ENCODE measurements around the gene CNTN6.

CNTN6 gene

DNA sequence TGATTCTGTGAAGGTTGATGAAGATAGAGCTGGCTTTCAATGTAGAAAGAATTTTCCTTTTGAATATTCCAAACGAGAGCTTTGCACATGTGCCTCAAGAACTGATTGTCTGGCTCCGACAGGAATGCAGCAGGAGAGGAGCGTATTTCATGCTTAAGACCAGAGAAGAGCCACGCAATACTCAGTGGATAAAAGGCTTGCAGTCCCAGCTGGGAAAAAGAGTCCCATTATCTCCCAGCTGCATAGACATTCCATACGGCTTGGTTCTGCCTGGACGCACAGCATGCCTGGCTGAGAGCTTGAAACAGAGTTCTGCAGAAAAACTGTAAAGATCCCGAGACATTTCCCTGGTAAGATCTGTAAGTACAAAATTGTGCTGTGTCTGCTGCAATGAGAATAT is at the start of gene CNTN6:
Gene CNTN6 (plus strand): TSS at position 254 of the 400 bp plus-strand sequence. CDS start 54,985 bp downstream, outside the sequence.
- DNase-seq: no peak

DNA sequence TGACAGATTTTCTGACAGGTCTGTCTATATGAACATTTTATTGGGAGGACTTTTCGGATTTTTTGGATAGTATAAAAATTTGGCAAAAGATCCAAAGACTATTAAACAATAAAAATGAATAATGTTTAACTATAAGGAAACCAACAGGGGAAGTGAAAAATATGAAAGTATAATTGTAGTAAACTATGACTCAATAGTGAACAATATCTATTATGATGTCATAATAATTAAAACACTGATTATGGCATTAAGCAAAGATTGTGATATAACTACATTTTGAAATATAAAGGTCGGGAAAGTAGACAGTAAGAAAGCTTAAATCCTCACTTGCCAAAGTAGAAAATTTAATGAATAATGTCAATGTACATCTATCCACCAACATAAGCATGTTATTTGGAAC is 44.3 kb upstream of the CNTN6 start:
- DNase-seq: no peak

DNA sequence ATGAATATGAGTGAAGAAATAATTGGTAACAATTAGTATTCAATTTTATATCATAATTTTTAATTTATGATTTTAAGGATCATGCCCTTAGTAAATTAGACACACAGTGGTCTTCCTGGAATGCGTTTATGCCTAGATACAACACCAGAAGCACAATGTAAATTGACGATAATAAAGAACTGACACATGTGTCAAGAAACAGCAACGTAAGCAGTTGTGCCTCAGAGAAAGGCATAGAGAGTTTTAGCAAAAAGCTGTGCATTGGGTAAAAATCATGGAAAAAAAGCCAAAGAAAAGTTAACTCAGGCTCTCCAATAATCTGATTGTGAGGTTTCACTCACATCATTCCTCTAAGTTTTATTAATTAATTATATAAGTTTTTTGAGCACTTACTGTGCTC is 37.0 kb upstream of the CNTN6 start:
- no peak for DNase-seq

DNA sequence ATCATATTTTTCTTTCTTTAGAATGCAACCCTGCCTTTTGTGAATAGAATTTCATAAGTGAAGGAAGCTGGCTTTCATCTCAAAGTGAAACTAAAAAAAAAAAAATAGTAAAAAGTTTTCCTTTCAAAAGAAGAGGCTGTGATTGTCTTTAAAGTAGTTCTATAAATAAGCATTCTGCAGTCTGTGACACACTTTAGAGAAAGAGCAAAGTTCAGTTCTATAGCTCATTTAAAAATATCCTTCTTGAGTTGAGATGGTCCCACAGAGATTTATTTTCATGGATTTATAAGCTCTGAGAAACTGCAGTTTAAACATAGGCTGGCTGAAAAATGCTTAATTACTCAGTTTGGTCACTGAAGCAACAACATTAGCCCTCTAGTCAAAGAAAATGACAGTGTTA is 36.1 kb upstream of the CNTN6 start:
- DNase-seq: no peak

DNA sequence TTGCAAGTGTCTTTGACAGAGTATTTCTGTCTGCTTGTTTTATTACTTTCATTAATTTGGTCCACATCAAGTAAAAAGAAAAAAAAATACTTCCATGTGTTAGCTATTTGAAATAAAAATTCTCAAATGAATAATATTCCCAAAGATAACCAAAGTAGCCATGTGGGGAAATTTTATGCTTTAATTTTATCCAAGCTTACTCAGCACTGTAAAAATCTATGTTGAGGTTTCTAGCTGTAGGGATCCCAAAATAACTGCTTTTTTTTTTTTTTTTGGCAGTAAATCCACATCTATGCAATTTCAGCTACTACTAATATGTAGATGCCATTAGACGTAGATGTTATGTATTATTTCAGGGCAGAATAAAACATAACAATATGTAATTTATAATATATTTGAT is 35.4 kb upstream of the CNTN6 start:
- DNase-seq: no peak

DNA sequence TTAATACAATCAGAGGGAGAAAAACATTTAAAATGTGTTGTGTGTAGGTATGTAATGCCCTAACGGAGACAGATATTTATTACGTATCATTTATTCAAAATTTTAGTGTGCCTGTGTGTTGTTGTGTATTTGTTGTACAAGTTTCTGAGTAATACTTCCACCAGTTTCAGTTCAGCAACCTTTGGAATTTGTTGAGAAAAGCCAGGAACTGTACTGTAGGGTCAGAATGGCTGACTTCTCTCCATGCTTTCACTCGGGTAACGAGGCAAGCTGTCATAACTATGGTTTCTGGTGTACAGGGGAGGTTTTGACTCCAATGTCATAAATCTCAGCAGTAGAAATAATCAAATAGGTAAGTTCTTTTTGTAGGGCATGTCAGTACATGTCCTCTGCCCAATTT is 23.8 kb upstream of the CNTN6 start:
- DNase-seq: no peak

DNA sequence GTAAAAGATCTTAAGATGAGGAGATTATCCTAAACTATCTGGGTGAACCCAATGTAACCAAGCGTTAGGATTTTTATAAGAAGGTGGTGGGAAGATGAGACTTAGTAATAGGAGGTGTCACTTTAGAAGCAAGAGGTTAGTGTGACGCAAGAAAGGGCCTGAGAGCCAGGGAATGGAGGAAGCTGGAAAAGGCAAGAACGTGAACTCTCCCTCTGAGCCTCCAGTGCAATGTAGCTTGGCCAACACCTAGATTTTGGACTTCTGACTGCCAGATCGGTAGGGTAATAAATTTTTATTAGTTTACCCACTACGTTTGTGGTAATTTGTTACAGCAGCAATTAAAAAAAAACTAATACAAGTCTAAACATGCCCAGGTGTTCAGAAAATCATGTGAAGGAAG is 20.8 kb upstream of the CNTN6 start:
- no peak for DNase-seq

DNA sequence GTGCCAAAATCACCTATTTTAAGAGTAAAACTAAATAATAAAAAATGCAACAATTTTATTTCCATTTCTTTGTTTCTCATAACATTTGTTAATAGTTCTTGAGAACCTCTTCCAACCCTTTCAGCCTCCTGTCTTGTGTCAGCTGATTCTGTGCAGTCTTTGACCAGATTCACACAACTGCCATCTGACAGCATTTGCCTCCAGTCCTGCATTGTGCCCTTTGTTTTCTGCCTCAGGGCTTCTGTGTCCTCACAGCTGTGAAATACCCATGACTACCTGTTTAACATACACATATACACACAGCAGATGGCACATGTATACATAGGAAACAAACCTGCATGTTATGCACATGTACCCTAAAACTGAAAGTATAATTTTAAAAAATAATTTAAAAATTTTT is 13.2 kb upstream of the CNTN6 start:
- no peak for DNase-seq

DNA sequence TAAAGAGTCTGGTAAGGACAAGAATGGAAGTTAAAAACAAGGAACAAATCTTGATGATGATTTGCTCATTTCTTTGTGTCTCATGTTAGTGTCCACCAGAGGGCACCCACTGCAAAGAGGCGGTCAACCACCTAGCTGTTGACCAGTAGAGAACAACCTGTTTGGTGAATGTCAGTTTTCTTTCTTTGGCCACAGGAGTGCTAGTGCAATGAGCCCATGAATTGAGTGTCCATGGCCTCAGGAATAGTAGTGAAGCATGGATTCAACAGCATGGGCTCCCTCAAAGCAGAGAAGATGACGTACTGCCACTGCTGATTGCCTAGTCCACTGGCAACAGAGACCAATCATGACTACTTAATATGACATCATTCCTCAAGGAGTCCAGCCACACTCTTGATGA is 10.7 kb upstream of the CNTN6 start:
- no peak for DNase-seq

DNA sequence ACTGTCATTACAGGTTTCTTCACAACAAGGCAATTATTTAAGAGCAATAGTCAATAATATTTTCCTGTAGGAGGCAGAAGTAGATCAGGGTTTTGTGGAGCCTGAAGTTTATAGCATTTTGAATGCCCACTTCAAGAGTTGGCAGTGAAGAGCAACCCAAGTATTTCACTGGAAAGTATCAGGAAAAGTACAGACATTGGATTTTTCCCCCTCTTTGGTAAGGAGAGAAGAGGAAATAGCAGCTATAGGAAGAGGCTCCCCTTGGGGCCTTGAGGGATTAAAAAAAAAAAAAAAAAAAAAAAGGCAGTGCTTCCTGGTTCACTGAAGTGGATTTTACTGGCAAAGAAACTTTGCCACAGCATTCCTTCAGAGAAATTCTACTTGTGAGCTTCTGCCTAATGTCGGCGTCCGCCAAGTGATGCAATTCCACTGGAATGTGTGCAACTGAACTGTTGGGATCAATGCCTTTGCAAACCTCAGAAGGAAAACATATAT is 5.7 kb upstream of the CNTN6 start:
- DNase-seq: no peak

DNA sequence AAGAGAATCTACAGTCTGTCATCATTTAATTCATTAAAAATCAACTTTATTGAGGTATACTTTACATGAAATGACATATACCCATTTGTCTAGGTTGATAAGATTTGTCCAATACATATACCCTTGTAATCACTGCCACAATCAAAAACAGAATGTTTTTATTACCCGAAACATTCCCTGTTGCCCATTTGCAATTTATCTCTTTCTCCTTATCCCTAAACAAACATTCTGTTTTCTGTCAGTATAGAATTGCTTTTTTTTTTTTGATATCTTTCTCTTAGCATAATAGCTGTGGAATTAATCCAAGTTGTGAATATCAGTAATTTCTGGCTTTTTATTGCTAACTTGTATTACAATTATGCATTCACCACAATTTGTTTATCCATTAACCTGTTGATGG is 4.3 kb upstream of the CNTN6 start:
- no peak for DNase-seq

DNA sequence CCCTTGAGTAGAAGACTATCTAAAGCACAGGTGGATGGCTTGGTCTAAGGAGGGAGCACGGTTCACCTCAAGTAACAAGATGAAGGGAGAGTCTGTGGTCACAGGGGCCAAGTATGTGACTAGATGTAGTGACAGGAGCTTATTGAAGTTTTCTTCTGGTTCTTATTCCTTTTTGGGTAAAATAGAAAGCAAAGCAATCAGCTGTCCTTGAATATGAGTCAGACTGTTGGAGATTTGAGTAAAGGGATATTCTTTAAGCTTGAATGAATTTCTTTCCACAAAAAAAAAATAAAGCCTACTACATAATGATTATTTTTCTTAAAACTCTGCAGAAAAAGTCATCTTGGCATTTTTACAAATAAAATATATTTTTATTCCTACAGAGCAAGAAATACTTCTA is 1.5 kb upstream of the CNTN6 start:
- no peak for DNase-seq

DNA sequence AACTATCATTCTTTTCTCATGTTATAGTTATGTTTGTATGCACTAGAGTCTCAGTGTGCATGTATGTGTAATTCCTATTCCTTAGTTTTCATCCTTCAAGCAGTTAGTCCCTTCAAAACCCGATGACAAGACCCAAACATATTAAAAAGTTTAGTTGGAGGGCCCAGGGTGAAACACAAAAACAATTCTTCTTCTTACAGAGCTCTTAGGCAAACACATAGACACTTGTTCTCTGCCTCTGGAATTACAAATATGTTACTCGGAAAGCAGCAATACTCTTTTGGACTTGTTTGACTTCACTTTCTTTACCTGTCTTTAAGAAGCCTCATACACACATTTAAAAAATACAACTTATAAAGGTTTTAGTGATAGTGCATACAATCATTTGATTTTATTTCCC is 763 bp upstream of the CNTN6 start:
- no peak for DNase-seq

DNA sequence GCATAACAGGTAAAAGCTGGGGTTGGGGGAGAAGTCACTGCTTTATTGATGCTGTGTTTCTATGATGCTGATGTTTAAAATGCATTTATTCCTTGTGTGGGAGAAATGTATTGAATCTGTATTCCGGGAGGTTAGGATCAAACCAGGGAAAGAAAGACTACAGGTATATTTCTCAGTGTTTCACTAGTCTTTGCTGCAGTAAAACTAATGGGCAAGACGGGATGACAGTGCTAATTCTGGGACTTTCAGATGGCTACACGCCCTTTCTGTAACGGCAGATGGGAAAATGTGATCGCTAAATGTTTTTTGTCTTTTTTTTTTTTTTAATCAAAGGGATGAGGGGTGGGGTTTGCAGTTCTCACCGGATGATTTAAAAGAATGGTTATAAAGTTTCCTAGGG is 393 bp downstream of the CNTN6 start:
- no peak for DNase-seq

DNA sequence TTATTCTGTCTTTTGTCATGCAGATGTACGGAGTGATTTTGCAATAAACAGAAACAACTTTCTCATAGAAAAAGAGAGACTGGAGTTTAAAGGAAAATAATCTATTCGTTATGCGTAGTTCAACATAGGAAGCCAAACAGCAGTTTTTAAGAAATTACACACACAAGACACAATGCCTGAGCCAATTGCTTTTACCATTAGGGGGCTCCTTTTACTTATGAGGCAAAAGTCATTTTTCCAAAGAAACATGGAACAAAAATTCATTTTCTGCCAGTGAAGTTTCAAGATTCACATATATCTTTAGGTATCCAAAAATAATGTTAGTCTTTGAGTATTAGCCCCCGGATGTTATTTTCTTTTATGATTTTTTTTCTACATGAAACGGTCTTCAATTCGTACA is 10.7 kb downstream of the CNTN6 start:
- DNase-seq: no peak

DNA sequence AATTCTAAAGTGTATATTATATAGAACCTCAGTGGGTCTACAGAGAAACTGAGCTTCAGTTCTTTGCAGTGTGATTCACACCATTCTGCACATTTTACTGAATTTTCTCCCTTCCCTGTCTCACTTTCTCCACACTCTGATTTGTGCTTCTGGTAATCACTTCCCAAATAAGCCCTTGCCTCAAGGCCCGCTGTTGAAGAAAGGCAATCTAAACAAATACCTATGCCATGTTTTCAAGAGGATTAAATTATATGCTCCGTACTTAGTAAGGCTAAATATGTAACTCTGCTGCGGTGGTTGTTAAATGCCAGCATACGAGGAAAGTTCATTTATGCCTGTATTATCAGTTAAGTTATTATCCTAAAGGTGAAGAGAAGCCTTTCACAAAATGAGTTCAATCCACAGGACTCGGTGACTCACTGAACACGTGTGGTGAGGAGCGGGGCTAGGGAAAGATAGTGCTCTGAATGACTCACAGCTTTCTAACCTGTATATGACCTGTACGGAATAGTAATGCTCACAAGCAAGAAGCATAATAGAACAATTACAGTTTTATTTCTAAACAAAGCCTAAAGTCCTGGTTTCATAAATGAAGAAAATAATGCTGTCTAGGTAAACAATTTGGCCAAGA is 25.1 kb downstream of the CNTN6 start:
- DNase-seq: no peak

DNA sequence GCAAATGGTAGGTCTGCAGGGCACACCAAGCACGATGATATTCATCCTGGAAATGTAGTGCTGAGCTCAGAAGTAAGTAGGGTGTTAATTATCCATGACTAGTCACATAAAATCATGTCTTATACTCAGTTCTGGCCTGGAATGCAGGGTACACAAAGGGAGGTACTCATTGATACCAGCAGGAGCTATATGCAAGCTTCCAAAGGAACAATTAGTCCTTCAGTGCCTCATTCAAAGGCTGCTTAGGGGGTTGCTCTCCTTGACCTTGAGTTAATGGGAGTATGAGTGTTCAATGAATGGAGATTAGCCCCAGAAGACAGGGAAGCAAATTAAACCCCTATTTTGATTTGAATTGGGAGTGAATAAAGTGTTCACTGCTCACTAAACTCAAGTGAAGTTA is 38.3 kb downstream of the CNTN6 start:
- no peak for DNase-seq

DNA sequence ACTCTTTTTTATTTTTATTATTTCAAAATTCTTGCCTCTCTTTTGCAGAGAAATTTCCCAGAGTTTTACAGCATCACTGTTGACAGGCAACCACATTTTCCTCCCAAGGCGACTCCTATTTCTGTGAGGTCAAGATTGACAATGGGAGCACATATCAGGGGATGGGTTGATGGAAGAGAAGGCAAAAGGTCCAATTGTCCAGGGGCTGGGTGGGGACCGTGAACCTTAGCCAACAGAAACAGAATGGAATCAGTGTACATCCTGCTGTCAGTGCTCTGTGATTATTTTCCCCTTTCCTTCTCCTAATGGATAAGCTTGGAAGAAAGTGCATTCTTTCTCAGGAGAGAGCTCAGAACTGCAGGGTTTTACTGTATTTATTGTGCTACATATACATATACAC is 42.4 kb downstream of the CNTN6 start:
- no peak for DNase-seq

DNA sequence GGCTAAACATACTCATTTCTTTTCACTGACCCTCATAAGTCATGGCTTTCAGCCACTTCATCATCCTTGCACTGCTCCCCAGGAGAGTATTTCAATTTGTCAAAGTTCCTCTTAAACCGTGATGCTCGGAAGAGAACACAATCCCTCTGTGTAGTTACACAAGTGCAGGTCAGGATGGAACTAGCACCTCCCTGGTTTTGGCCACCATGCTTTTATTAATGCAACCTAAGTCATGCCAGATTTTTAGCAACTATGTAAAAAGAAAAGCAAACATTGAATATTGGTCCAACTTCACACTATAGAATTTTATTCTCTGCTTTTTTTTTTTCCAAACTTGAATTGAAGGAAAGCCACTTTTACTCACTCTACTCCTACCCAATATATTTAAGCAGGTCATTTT is 45.2 kb downstream of the CNTN6 start:
- DNase-seq: no peak

DNA sequence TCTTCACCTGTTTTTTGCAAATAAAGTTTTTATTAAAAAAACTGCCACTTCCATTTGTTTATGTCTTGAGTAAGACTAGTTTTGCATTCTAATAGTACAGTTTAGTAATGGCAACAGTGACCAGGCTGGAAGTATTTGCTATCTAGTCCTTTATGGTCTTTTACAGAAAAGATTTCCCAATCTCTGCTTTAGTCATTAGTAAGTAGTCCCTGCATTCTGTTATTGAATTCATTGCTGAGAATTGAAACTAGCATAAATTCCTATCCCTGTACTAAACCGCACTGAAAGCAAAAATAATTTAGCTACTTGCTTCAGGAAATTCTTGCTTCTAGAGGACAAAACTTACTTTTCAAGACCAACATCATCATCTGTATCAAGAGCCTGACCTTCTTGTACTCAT is 46.2 kb downstream of the CNTN6 start:
- DNase-seq: no peak

DNA sequence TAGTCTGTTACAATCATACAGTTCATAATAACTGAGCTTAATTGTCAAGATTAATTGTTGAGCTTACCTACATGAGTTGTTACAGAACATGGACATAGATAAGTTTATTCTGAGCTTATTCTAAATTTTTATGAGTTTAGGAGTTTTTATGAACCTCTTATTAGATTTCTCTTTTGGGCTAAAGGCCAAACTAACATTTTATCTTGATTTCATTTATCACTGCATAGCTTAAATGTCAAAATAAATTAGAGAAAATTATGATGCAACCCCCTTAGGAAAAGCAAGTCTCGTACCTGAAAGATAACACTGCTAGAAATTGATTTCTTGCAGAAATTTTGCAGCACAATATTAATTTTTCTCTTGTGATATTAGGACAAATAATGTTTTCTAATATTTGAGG is 54.5 kb downstream of the CNTN6 start:
- no peak for DNase-seq

DNA sequence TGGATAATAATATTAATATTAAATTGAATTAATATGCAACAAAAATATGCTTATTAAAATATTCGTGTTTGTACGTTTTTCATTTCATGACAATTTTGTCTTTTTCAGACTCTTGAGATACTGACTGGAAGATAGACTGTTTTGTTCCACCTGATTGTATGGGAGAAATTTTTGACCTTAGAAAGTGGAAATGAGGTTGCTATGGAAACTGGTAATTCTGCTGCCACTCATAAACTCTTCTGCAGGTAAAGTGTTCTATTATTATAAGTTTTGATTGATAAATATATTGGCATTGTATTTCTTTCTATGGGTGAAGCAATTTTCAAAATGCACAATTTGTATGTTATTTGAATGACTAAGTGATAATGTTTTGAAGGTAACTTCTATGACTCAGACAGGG is 55.0 kb downstream of the CNTN6 start:
- DNase-seq: no peak

DNA sequence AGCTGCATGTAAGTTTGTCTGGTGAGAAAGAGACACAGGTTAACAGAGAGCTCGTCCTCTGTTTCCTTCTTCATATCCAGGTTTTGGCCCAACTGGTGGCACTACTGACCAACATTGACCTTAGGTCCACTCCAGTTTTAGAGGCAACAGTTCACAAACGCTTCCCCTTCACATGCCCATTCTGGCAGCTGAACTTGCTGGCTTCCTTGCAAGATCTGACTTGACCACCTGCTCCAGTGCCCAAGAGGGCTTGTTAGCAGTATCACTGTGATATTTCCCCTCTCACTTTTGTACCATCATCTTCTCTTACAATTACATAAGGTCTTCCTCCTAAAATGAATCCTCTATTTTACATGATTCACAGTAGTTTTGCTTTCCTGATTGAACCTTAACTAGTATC is 71.3 kb downstream of the CNTN6 start:
- no peak for DNase-seq

DNA sequence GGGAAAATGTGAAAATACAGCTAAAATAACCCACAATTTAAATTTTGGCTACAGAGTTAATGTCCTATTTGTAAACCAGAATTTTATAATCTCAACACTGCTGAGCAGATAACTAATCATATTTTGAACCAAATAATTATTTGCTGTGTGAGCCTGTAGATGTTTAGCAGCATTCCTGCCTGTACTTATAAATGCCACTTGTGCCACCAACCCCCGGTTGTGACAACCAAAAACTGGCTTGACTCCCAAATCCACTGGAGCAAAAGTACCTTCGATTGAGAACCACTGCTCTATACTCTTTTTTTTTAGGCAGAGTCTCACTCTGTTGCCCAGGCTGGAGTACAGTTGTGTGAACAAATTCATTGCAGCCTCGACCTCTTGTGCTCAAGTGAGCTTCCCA is 78.5 kb downstream of the CNTN6 start:
- no peak for DNase-seq

DNA sequence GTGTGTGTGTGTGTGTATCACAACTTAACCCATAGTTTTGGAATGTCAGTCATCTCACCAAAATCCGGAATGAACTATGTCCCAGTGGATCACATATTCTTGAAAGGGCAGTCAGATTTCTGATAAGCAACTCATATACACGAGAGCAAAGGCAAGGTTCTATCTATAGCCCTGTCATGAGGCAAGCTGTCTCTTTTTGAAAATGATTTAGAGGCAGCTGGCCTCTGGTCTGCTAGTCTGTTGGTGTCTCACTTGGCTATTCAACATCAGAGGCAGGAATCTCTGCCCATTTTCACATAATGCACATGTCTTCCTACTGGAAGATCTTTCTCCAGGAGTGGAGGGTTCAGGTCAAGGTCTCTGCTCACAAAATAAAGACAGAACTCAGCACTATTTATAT is 79.8 kb downstream of the CNTN6 start:
- no peak for DNase-seq

DNA sequence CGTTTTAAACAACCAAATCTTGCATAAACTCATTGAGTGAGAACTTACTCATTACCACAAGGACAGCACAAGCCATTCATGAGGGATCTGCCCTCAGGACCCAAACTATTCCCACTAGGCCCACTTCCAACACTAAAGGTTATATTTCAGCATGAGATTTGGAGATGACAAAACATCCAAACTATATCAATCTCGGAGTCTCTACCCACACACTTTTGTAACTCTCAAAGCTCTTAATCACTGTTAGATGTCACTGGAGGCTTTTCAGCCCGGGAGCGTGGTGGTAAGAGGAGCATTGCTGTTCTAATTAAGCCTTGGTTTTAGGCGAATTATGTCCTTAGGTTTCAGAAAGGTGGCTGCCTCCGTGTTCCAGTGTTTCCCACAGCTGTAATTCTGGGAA is 86.3 kb downstream of the CNTN6 start:
- no peak for DNase-seq

Measured in CD4-positive, alpha-beta T cell treated with Interleukin-6 for 4 hours (primary cell).